H9 (cell line): ENCODE measurements around the gene GSG1L2. TPM values are rescaled to one million over a fixed set of nuclear protein-coding genes. Genes with fewer than 3 reads are reported as not detected.
"Not testable (repeated sequence)": the region's sequence is repeated elsewhere in the genome, so short reads cannot be mapped to it uniquely, and the experiment has no call there.

Source experiments
- DNase-seq: peaks from one replicate; pipeline ENCODE4 v3.0.0-alpha.2; 2017
- H2AFZ ChIP-seq: one replicate; pipeline ENCODE4 v1.6.1; 2013; ENCODE audit warnings: mild to moderate bottlenecking, low read length, control low read depth, moderate library complexity
- H2AK5ac ChIP-seq: 2 replicates; pipeline ENCODE4 v1.6.1; 2013; ENCODE audit warnings: low read length, control low read depth, mixed read lengths; ENCODE audit not compliant: insufficient read length
- H2BK120ac ChIP-seq: one replicate; pipeline ENCODE4 v1.6.1; 2013; ENCODE audit warnings: low read depth, mild to moderate bottlenecking, low read length, control low read depth, inconsistent platforms; ENCODE audit not compliant: poor library complexity, severe bottlenecking
- H2BK12ac ChIP-seq: 2 replicates; pipeline ENCODE4 v1.6.1; 2013; ENCODE audit warnings: low read length, control low read depth, mixed read lengths, low read depth; ENCODE audit not compliant: insufficient read length
- H2BK15ac ChIP-seq: 2 replicates; pipeline ENCODE4 v1.6.1; 2013; ENCODE audit warnings: low read depth, low read length, control low read depth
- H2BK20ac ChIP-seq: one replicate; pipeline ENCODE4 v1.6.1; 2013; ENCODE audit warnings: low read depth, mild to moderate bottlenecking, low read length, control low read depth, inconsistent platforms; ENCODE audit not compliant: poor library complexity, severe bottlenecking
- H2BK5ac ChIP-seq: 2 replicates; pipeline ENCODE4 v1.6.1; 2013; ENCODE audit warnings: low read length, control low read depth, mixed read lengths; ENCODE audit not compliant: insufficient read length
- H3K14ac ChIP-seq: 2 replicates; pipeline ENCODE4 v1.6.1; 2013; ENCODE audit warnings: low read length, control low read depth; ENCODE audit not compliant: insufficient read depth
- H3K18ac ChIP-seq: 2 replicates; pipeline ENCODE4 v1.6.1; 2013; ENCODE audit warnings: low read depth, mild to moderate bottlenecking, mixed read lengths, low read length, control low read depth; ENCODE audit not compliant: insufficient read length
- H3K23ac ChIP-seq: 2 replicates; pipeline ENCODE4 v1.6.1; 2013; ENCODE audit warnings: low read length, control low read depth, mixed read lengths, low read depth; ENCODE audit not compliant: insufficient read length
- H3K23me2 ChIP-seq: 2 replicates; pipeline ENCODE4 v1.6.1; 2013; ENCODE audit warnings: low read depth, mild to moderate bottlenecking, mixed read lengths, low read length, control low read depth; ENCODE audit not compliant: insufficient read length, poor library complexity, severe bottlenecking
- H3K27ac ChIP-seq: 2 replicates; pipeline ENCODE4 v1.5.1; 2013; ENCODE audit warnings: low read length, control low read depth, mixed read lengths, low read depth; ENCODE audit not compliant: insufficient read length
- H3K27me3 ChIP-seq: 2 replicates; pipeline ENCODE4 v1.6.1; 2013; ENCODE audit warnings: low read length, control low read depth, inconsistent platforms; ENCODE audit not compliant: insufficient read depth
- H3K4ac ChIP-seq: 2 replicates; pipeline ENCODE4 v1.6.1; 2013; ENCODE audit warnings: low read depth, mild to moderate bottlenecking, control low read depth, inconsistent platforms, low read length, moderate library complexity
- H3K4me1 ChIP-seq: 2 replicates; pipeline ENCODE4 v1.6.1; 2013; ENCODE audit warnings: low read length, control low read depth, inconsistent platforms; ENCODE audit not compliant: insufficient read depth
- H3K4me2 ChIP-seq: 2 replicates; pipeline ENCODE4 v1.6.1; 2013; ENCODE audit warnings: low read length, control low read depth, mixed read lengths; ENCODE audit not compliant: insufficient read length, insufficient read depth
- H3K56ac ChIP-seq: 2 replicates; pipeline ENCODE4 v1.6.1; 2013; ENCODE audit warnings: low read depth, mild to moderate bottlenecking, mixed read lengths, low read length, control low read depth; ENCODE audit not compliant: insufficient read length
- H3K79me1 ChIP-seq: 2 replicates; pipeline ENCODE4 v1.6.1; 2013; ENCODE audit warnings: low read depth, mild to moderate bottlenecking, moderate library complexity, low read length, control low read depth, inconsistent platforms; ENCODE audit not compliant: insufficient read depth, poor library complexity, severe bottlenecking
- H3K79me2 ChIP-seq: 2 replicates; pipeline ENCODE4 v1.6.1; 2013; ENCODE audit warnings: low read length, control low read depth, inconsistent platforms; ENCODE audit not compliant: insufficient read depth
- H3K9ac ChIP-seq: 2 replicates; pipeline ENCODE4 v1.6.1; 2013; ENCODE audit warnings: low read length, control low read depth, mixed read lengths; ENCODE audit not compliant: insufficient read length; ENCODE audit errors: extremely low read depth
- H3K9me3 ChIP-seq: one replicate; pipeline ENCODE4 v1.6.1; 2013; ENCODE audit warnings: low read depth, low read length, inconsistent platforms; ENCODE audit not compliant: control insufficient read depth
- H3T11ph ChIP-seq: one replicate; pipeline ENCODE4 v1.6.1; 2013; ENCODE audit warnings: mild to moderate bottlenecking, low read length, control low read depth, inconsistent platforms
- H4K20me1 ChIP-seq: one replicate; pipeline ENCODE4 v1.6.1; 2013; ENCODE audit not compliant: control insufficient read depth, insufficient read length, insufficient read depth
- H4K5ac ChIP-seq: 2 replicates; pipeline ENCODE4 v1.6.1; 2013; ENCODE audit warnings: low read depth, mild to moderate bottlenecking, mixed read lengths, low read length, control low read depth; ENCODE audit not compliant: insufficient read length
- H4K8ac ChIP-seq: replicated peaks from 2 replicates; pipeline ENCODE4 v1.6.1; 2013; ENCODE audit warnings: low read length, control low read depth, mixed read lengths, low read depth; ENCODE audit not compliant: insufficient read length
- H4K91ac ChIP-seq: 2 replicates; pipeline ENCODE4 v1.6.1; 2013; ENCODE audit warnings: low read depth, mild to moderate bottlenecking, moderate library complexity, mixed read lengths, low read length, control low read depth; ENCODE audit not compliant: insufficient read length
- H3K27ac Mint-ChIP-seq, 3 experiments: 2 replicates in 2 of 3; 3 replicates in 1 of 3; pipeline ENCODE4 v1.8.0; 2020 to 2021; ENCODE audit warnings: mixed read lengths in 3 of 3, mild to moderate bottlenecking in 1 of 3, moderate library complexity in 1 of 3
- H3K27me3 Mint-ChIP-seq: 2 replicates; pipeline ENCODE4 v1.8.0; 2021; ENCODE audit warnings: low read depth, mild to moderate bottlenecking, moderate library complexity, mixed read lengths
- H3K36me3 Mint-ChIP-seq, 3 experiments: 2 replicates in 2 of 3; 3 replicates in 1 of 3; pipeline ENCODE4 v1.8.0; 2020 to 2021; ENCODE audit warnings: low read depth in 3 of 3, mixed read lengths in 3 of 3; ENCODE audit not compliant: insufficient read depth in 1 of 3
- H3K4me1 Mint-ChIP-seq, 2 experiments: 2 replicates each; pipeline ENCODE4 v1.8.0; 2020; ENCODE audit warnings: mixed read lengths in 2 of 2
- H3K4me3 Mint-ChIP-seq, 2 experiments: 2 replicates in 1 of 2; 3 replicates in 1 of 2; pipeline ENCODE4 v1.8.0; 2020 to 2021; ENCODE audit warnings: mild to moderate bottlenecking in 2 of 2, mixed read lengths in 2 of 2, moderate library complexity in 1 of 2
- H3K9me3 Mint-ChIP-seq, 2 experiments: 2 replicates in 1 of 2; 3 replicates in 1 of 2; pipeline ENCODE4 v1.8.0; 2020; ENCODE audit warnings: mild to moderate bottlenecking in 2 of 2, mixed read lengths in 2 of 2, moderate library complexity in 1 of 2
- CTCF ChIP-seq: fragments of 200-600 bp; sonication (generic); conservative IDR thresholded peaks from 3 replicates; pipeline ENCODE4 v1.8.0; 2021; ENCODE audit warnings: antibody characterized with exemption, mild to moderate bottlenecking
- WGBS: extraction: QIAGEN DNeasy Blood & Tissue Kit; methylation state at CpG from one replicate; pipeline ENCODE4 v1.1.7; 2013; ENCODE audit warnings: missing lambda C conversion rate, low lambda C conversion rate, mixed read lengths; ENCODE audit not compliant: insufficient read length; ENCODE audit errors: extremely low coverage; 5-methylcytosine and 5-hydroxymethylcytosine counted together
- total RNA-seq: library from RNA; stranded (reverse); gene quantifications from 2 replicates; pipeline ENCODE4 v1.2.1, GENCODE V29; 2021

The GSG1L2 gene
- total RNA-seq, 1 experiment from 2014 or later, result not detected

- Histone ChIP-seq H3T11ph (no peak overlapping the region), H2BK12ac (no peak overlapping the region), H3K27ac (no peak overlapping the region), H3K56ac (no peak overlapping the region), H3K23me2 (no peaks in the 10 kb centered on the region), H2BK120ac (no peak overlapping the region), H4K8ac (no peak overlapping the region), H2BK15ac (no peak overlapping the region), H3K23ac (no peak overlapping the region), H2AK5ac (no peak overlapping the region), H3K4ac (no peak overlapping the region), H3K27me3 (no peaks in the 10 kb centered on the region), H2AFZ (no peak overlapping the region), H3K4me2 (no peak overlapping the region), H4K91ac (no peak overlapping the region), H3K9ac (no peak overlapping the region), H2BK20ac (no peak overlapping the region), H2BK5ac (no peak overlapping the region), H3K9me3 (no peaks in the 10 kb centered on the region), H3K18ac (no peak overlapping the region), H4K20me1 (no peaks in the 10 kb centered on the region), H3K79me2 (no peaks in the 10 kb centered on the region), H3K79me1 (no peaks in the 10 kb centered on the region), H3K14ac (no peak overlapping the region), H4K5ac (no peak overlapping the region), H3K4me1 (no peaks in the 10 kb centered on the region)
- TF ChIP-seq CTCF, result no peak
- no peak for DNase-seq
- no peaks in the 10 kb centered on the region for H3K9me3 Mint-ChIP-seq
- H3K4me3 Mint-ChIP-seq, result no peak overlapping the region
- no CpG with 5 or more reads among the region's 2 CpGs for WGBS
- H3K27me3 Mint-ChIP-seq, result peaks cover 4% of the 10 kb centered on the region
- H3K4me1 Mint-ChIP-seq, result no peaks in the 10 kb centered on the region
- no peaks in the 10 kb centered on the region for H3K36me3 Mint-ChIP-seq
- H3K27ac Mint-ChIP-seq, result no peak overlapping the region
Measured at GRCh38 chr17:9784544-9784943, 37.3 kb downstream of the GSG1L2 start.

GRCh38 chr17:9783465-9783864, 38.4 kb downstream of the GSG1L2 start:
- H3K27ac ChIP-seq, H2AK5ac ChIP-seq, H2BK5ac ChIP-seq, H4K20me1 ChIP-seq, H3K4ac ChIP-seq, H2BK12ac ChIP-seq, H2BK20ac ChIP-seq, H3K36me3 Mint-ChIP-seq, H3K9me3 ChIP-seq, H3K79me2 ChIP-seq, H3K4me3 Mint-ChIP-seq, H3K79me1 ChIP-seq, H4K5ac ChIP-seq, H3K9me3 Mint-ChIP-seq, H3K4me1 ChIP-seq, H2BK120ac ChIP-seq, H3K14ac ChIP-seq, H3K56ac ChIP-seq, H3K23me2 ChIP-seq, H3K4me1 Mint-ChIP-seq, H2BK15ac ChIP-seq, H4K91ac ChIP-seq, H3K18ac ChIP-seq, DNase-seq, H2AFZ ChIP-seq, H3K23ac ChIP-seq, H3K4me2 ChIP-seq, H3K27me3 Mint-ChIP-seq, H4K8ac ChIP-seq, H3K27ac Mint-ChIP-seq, H3T11ph ChIP-seq, H3K9ac ChIP-seq, H3K27me3 ChIP-seq: not testable (repeated sequence)
- WGBS, result no CpG with 5 or more reads among the region's 5 CpGs
